GM19463 (cell line): ENCODE data around the gene PADI1.

Source experiments
- ATAC-seq: cut with Tn5 transposase; IDR thresholded peaks from one replicate; pipeline ENCODE4 v1.9.1; 2021; ENCODE audit warnings: mild to moderate bottlenecking, moderate library complexity; ENCODE audit not compliant: unreplicated experiment

The PADI1 gene

GRCh38 chr1:17295292-17295691 lies 90.4 kb downstream of the PADI1 start:
- ATAC-seq = no peak
